NK-92 (cell line): ENCODE data around the gene TIGD3.

ENCODE experiments used
- DNase-seq: peaks from one replicate; lab custom pipeline; 2025; ENCODE audit not compliant: unreplicated experiment; lab: John Stamatoyannopoulos, UW

The TIGD3 gene

DNA sequence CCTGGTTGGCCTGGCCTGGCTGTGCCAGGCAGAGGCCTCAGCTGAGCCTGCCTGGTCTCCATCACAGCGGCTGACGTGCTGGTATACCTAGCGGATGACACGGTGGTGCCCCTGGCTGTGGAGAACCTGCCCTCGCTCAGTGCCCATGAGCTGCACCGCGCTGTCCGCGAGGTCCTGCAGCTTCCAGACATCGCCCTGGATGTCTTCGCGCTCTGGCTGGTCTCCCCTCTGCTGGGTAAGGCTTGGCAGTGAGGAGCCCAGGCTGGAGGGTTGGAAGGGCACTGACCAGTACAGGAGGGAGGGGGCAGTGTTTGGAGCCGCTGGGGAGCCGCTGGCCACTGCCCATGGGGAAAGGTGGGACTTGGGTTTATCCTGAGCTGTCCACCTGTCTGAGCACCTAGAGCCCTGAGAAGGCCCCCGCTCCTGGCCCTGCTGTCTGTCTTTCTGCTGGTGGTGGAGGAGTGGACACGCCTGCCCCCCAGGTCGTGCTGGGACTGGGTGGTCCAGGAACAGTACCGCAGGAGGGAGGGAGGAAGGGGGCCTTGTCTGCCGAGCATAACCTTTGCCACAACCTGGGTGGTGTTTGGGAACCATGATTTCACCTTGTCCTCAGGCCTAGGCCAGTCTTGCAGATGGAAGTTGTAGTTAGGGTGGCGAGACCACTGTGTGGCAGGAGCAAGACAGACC lies 34.9 kb downstream of the TIGD3 start:
- no peak for DNase-seq

DNA sequence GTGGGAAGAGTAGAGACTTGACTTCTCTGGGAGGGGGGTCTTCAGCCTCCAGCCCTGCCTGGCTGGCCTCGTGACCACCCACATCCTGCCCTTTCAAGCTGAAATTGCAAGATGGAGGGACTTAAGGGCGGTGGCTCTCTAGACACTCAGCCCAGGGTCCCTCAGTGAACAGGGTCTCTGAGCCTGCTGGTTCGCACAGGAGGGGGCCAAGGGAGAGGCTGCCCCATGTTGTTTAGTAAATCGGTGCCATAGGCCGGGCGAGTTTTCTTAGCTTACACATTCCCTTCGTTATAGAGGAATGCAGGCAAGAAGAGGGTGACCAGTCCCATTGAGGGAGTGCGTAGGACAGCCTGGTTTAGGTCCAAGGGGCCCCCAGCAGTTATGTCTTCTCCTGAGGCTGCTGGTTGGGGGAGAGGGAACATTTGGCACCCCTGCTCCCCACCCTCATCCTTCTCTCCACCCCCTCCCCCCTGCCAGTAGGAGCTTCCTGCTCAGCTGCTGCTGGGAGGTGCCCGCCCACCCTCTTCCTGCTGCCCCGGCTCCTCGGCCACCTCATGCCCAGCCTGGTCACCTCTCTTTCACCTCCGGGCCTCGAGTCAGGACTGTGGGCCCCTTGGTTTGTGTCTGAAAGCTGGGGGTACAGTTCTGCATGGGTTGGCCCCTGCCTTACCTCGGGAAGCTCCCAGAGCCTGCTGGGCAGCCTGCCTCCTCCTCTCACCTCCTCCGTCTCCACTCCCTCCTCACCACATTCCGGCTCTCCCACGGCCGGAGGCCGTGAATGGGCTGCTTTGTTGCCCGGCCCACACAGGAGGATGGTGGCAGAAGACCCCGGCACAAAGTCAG lies 35.8 kb downstream of the TIGD3 start:
- no peak for DNase-seq

DNA sequence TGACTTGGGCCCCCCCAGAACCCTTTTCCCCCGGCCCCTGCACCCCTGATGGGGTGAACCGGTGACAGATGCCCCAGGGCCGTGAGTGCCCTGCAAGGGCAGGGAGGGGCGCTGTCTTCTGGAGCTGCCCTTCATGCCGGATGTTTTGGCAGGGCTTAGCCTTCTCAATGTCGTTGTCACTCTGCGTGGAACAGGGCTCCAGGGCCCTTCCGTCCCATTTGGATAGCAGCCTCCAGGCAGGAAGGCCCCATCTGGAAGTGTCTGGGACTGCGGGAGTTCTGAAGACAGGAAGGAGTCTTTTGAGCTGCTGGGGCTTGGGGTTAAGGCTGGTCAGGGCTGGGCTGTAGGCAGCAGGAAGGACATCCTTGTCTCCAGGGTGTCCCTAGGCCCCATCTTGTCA lies 36.4 kb downstream of the TIGD3 start:
- no peak for DNase-seq

DNA sequence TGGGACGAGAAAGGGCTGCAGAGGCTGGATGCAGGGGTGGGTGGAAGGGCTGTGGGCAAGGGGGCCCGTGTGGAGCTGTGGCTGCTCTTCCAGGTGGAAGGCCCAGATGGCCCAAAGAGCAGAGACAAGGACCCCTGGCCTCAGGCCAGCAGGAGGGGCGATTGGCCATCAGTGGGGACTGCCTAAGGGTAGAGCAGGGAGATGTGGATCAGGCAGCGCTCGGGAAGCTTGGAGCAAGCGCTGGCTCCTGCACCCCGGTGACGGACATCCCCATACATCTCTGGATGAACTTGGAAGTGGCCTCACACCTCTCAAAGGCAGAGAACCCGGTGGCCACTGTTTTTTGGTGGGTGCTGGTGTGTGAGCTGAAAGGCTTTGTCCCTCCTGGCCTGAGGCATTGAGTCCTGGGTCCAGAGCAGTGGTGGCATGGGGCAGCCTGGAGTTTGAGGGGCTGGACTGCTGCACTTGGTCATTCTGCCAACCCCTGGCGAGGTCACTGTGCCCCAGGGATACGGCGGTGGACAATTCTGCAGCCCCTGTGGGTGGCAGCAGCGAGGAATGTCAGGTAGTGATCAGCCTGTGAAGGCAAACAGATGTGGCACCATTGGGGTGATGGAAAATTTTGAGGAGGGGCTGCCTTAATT lies 37.8 kb downstream of the TIGD3 start:
- DNase-seq, result no peak

DNA sequence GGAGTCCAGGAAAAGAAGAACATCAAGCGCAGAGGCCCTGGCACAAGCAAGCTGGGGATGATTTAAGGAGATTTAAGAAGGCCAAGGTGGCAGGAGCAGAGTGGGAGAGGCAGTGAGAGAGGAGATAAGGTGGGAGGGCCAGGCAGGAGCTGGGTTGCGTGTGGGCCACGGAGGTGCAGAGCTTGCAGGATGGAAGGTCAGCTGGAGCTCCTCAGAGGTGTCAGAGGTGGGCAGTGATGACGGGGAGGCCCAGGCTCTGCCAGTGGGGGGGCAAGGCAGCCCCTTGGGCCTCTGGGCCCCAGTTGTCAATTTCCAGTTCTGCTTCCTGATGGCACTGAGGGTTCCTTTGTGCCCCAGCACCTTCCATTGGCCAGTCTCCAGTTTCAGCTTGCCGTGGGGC lies 38.3 kb downstream of the TIGD3 start:
- no peak for DNase-seq

DNA sequence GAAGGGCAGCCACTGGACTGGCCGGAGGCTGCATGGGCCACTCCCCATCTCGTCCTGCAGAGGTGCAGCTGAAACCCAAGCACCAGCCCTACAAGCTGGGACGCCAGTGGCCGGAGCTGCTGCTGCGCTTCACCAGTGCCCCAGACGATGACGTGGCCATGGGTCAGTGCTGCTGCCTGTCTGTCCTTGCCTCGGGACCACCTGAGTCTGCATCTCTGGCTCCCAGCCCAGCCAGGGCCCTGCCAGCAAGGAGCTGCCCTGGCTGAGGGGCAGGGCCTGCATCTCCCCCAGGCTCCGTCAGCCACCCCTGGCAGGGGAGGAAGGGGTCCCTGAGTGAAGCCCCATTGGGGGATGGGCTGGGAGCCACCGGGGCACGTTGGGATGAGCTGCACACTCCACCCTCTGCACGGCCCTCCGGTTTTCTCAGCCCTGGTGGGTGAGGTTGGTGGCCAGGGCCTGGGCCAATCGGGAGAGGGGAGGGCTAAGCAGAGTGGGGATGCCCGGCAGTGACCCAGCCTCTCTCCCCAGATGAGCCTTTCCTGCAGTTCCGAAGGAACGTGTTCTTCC lies 39.0 kb downstream of the TIGD3 start:
- no peak for DNase-seq

DNA sequence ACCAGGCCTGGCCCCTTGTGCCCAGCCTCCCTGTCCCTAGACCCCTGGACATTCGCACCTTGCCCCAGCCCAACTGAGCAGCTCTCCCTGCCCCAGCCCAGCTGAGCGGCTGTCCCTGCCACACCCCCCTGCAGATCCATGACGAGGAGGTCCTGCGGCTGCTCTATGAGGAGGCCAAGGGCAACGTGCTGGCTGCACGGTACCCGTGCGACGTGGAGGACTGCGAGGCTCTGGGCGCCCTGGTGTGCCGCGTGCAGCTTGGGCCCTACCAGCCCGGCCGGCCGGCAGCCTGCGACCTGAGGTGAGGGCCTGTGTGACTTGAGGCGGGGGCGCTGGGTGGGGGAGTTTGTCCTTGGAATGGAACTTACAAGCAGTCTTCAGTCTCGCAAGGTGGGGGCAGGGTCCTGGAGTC lies 39.6 kb downstream of the TIGD3 start:
- DNase-seq, result no peak

DNA sequence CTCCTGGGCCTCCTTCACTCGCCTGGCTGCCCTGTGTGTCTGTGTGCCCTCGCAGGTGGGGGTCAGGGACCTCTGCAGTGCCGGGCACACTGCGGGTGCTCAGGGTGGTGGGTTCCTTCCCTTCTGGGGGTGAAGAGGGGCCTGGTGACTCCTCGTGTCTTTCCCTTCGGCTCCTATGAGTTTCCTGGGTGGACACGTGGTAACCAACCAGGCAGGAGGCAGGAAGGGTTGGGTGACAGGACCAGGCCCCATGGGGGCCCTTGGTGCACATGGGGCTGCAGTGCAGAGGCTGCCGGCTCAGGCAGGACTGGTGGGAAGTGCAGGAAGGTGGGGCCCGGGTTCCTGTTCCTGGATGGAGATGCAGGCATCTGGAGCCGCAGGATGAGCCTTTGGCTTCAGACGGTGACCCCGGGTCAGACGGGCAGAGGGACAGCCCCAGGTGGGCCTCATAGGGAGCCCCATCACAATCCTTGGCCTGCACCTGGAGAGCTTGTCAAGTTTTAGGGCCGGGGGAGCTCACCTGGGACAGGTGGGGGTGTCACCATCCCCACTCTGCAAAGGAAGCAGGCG lies 41.5 kb downstream of the TIGD3 start:
- DNase-seq, result no peak

DNA sequence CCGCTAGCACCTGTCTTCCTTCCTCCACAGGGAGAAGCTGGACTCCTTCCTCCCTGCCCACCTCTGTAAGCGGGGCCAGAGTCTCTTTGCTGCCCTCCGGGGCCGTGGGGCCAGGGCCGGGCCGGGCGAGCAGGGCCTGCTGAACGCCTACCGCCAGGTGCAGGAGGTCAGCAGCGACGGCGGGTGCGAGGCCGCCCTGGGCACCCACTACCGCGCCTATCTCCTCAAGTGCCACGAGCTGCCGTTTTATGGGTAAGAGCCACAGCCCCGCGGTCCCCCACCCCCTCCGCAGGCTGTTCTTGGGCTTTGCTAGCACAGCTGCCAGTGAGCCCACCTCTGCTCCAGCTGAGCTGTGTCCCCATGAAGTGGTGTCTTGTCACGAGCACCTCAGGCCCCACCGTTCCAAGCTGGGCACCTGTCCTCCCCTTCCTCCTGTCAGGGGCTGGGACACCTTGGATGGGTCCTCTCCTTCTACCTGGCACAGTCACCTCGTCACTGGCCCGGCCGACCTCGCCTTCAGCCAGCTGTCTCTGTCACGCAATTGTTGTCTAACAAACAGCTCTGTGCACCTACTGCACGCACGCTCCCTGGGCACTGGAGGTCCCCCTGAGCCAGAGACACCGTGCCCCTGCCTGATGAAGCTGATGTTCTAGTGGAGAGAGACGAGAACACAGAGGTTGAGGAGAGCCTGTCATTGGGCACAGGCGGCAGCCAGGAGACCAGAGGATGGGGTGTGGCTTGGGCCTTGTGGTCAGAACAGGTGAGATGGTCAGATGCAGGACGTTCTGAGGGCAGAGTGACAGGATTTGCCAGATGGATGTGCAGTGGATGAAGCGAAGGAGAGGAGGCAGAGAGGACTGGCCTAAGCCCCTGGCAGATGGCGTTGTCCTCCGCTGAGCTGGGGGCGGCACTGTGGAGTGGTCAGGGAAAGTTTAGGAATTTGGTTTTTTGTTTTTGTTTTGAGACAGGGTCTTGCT lies 42.5 kb downstream of the TIGD3 start:
- no peak for DNase-seq

DNA sequence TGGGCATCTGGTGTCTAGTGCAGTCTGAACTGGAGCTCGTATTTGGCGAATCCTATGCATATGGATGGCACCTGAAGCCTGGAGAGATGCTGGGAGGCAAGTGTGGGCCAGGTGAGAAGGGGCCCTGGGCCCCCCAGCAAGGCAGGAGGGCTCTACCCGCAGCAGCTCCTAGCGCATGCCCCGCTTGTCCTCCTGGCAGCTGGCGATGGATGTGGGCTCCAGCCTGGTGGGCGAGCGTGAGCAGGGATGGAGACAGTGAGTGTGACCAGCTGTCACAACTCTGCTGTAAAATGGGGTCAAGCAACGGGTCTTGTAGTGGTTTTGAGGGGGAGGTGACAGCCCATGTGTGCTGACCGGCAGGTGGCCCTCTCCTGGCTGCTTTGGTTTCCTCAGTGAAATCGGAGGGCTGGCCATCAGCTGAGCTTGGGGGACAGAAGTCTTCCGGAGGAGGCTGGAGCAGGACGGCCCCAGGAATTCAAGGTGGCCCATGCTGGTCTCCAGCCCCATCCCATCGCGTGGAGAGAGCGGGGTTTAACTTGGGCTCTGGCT lies 43.9 kb downstream of the TIGD3 start:
- no peak for DNase-seq

DNA sequence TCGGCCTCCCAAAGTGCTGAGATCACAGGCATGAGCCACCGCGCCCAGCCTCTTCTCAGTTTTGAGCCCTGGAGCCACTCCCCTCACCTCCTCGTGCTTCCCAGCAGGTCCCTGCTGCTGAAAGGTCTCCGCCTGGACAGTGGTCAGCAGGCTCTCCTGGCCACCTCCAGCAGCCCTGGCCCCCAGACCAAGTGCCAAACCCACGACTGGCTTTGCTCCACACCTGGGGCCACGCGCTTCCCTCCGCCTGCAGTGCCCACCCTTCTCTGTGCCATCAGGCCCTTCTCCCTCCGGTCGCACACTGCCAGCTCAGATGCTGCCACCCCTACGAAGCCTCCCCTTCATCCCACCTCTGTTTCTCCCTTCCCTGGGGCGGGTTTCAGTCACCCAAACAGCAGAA lies 44.7 kb downstream of the TIGD3 start:
- DNase-seq, result no peak

DNA sequence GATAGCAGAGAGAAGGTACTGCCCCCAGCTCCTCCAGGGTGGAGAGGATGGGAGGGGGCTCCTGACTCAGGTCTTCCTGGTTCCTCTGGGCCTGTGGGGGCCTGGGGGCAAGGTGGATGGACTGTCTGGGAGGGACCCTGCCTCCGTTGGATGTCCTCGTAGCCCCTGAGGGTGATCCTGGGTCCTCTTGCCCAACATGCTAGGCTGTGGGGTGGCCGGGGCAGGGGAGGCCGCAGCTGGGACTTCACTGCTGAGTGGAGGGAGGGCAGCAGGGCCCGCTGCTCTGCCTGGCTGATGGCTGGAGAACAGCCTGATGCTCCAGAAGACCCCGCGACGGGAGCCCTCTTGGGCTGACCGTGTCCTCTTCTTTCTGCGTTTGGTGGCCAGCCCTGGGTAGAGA lies 45.3 kb downstream of the TIGD3 start:
- DNase-seq, result no peak

DNA sequence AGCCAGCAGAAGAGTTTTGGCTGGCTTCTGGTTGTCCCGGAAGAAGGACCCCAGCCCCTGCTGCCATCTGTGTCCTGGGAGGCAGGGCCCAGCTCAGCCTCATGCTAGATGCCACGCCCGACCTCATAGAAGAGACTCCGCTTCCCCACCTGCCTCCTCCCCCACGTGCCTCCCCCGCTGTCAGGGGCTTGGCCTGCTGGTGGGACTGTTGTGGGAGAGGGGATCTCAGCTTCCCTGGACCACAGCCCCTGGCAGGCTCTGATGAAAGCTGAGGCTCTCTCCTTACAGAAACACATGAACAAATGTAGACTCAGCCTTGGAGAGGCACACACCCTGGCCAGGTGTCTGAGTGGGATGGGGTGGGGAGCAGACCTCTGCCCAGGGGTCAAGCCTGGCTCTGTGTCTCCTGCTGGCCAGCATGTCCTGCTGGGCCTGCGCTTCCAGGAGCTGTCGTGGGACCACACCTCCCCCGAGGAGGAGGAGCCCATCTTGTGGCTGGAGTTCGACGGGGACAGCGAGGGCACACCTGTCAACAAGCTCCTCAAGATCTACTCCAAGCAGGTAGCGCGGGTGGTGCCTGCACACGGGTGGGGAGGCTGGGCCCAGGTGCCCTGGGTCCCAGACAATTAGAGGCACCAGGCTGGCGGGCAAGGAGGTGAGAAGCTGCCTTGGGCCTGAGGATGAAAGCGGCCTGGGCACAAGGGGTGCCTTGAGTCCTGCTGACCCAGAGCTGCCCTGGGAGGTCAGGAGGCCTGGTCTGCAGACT lies 45.9 kb downstream of the TIGD3 start:
- no peak for DNase-seq

DNA sequence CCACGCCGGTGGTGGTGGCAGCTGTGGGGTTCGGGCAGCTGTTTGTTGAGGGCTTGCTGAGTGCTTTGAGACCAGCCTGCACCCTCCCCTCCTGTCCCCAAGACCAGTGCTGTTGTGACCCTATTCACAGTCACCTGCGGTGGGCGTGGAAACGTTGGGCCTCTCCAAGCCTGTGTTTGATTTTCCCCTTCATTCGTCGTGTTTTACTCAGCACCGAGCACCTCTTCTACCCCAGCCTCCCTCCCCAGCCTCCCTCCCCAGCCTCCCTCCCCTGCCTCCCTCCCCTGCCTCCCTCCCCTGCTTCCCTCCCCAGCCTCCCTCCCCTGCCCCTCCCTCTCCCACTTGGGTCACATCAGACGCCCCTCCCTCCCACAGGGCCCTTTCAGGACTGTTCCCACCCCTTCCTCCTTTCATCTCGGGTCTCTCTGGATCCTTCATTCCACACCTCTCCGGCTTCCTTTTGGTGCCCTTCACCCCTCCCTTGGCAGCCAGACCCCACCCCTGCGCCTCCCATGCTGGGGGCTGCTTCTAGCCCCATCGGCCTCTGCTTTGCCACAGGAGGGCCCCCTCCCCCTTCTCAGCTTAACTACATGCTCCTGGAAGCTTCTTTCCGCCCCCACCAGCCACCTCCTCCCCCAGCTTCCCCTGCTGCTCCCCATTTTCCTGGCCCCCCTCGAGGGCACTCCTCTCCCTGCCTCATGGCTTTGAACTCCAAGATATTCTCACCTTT lies 46.7 kb downstream of the TIGD3 start:
- no peak for DNase-seq

DNA sequence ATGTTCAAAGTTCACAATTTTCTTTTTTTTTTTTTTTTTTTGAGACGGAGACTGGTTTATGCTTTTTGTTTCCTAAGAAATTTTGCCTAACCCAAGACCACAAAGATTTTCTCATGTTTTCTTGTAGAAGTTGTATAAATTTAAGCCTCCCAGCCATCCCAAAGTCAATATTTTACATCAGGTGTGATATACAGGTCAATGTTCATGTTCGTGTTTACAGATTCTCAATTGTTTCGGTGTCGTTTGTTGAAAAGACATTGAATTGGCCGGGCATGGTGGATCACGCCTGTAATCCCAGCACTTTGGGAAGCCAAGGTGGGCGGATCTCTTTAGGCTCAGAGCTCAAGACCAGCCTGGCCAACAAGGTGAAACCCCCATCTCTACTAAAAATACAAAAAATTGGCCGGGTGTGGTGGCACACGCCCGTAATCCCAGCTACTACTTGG lies 47.3 kb downstream of the TIGD3 start:
- no peak for DNase-seq

DNA sequence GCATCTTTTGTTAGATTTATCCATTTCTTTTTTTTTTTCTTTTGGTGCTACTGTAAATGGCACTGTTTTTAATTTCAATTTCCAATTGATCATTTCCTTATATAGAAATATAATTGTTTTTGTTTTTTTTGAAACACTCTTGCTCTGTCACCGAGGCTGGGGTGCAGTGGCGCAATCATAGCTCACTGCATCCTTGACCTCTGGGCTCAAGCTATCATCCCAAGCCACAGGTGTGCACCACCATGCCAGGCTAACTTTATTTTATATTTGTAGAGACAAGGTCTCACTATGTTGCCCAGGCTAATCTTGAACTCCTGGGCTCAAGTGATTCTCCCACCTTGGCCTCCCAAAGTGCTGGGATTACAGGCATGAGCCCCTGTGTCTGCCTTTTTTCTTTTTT lies 48.2 kb downstream of the TIGD3 start:
- DNase-seq, result no peak

DNA sequence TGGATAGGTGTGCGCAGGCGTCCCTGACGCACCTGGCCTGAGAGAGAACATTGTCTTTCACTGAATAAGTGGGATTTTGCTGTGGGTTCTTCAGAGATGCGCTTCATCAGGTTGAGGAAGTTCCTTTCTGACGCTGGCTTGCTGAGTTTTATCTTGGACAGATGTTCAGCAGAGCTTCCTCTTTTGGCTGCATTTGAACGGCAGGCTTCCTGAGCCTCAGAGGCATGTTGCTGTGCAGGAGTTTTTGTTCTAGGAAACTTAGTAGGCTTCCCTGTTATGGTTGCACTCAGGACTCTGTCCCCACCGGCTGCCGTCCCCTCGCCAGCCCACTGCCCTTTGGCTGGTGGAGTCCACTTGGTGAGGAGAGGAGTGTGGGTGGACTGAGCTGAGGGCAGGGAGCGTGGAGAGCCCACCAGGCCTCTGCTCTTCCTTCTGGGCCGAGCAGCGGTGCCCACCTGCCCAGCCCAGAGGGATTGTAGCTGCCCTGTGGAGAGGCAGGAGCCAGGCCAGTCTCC lies 49.1 kb downstream of the TIGD3 start:
- DNase-seq, result no peak

DNA sequence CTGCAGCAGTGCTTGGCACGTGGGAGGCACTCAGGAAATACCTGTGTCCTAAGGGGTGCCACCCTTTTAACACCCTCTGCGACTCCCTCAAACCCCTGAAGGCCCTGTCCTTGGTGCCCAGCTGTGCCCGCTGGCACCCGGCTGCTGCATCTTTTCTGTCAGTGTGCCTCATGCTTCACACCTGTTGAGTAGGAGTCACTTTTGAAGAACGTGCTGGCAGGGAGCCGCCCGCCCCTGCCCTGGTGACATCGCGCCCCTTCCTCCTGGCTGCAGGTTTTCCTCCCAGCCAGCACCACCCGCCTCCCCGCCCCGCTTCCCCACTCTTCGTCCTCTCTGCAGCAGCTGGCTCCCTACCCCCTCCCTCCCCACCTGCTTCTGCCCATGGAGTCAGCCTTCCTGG lies 49.7 kb downstream of the TIGD3 start:
- no peak for DNase-seq
